ENCODE measurements around the gene DAND5. TPM values are rescaled to one million over a fixed set of nuclear protein-coding genes. Genes with fewer than 3 reads are reported as not detected.

Gene DAND5, protein sequence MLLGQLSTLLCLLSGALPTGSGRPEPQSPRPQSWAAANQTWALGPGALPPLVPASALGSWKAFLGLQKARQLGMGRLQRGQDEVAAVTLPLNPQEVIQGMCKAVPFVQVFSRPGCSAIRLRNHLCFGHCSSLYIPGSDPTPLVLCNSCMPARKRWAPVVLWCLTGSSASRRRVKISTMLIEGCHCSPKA
- not detected for total RNA-seq

DNA sequence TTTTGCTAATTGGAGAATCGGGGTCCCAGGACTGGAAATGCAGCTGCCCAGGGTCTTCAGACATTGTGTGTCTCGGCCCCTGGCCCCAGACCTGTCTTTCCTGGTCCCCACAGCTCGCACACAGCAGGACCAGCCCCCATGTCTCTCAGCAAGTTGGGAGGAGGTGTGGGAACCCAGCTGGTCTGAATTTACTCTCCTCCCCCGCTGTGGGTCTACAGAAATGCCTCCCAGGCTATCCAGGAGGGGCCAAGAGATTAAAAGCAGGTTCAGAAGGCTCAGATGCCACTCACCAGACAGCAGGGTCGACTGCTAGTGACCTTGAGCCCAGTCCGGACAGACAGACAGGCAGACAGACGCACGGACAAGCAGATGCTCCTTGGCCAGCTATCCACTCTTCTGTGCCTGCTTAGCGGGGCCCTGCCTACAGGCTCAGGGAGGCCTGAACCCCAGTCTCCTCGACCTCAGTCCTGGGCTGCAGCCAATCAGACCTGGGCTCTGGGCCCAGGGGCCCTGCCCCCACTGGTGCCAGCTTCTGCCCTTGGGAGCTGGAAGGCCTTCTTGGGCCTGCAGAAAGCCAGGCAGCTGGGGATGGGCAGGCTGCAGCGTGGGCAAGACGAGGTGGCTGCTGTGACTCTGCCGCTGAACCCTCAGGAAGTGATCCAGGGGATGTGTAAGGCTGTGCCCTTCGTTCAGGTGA lies at the start of gene DAND5:
Gene DAND5 (plus strand): TSS at position 285 of the 697 bp plus-strand sequence. CDS start 85 bp downstream, at position 370.
- Mint-ChIP-seq H3K4me1 (ENCODE audit: low read depth in 2 of 2) (peaks cover 7 to 14% of the 10 kb centered on the region in 2 donors), H3K27ac (no peak within 1 kb of the TSS), H3K9me3 (no peaks in the 10 kb centered on the region), H3K36me3 (no peaks in the 10 kb centered on the region), H3K4me3 (no peak within 1 kb of the TSS), H3K27me3 (peaks cover 0 to 3% of the 10 kb centered on the region in 2 donors)
- DNase-seq (ENCODE audit: low spot score) (no peak), ATAC-seq (no peak)

DNA sequence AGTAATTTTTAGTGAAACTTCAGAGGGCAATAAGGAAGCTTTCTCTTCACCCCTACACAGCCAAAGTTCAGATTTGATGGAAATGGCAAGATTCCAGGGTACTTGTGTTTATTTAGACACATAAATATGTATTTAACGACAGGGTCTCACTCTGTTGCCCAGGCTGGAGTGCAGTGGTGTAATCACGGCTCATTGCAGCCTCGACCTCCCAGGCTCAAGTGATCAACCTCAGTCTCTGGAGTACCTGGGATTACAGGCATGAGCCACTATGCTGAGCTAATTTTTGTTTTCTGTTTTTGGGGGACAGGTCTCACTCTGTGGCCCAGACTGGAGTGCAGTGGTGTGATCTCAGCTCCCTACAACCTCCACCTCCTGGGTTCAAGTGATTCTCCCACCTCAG lies 48.3 kb upstream of the DAND5 start:
- Mint-ChIP-seq H3K4me3 (no peak overlapping the region), H3K27ac (peak overlapping the region; percentile 26 to 91)
- DNase-seq (ENCODE audit: low spot score): no peak

DNA sequence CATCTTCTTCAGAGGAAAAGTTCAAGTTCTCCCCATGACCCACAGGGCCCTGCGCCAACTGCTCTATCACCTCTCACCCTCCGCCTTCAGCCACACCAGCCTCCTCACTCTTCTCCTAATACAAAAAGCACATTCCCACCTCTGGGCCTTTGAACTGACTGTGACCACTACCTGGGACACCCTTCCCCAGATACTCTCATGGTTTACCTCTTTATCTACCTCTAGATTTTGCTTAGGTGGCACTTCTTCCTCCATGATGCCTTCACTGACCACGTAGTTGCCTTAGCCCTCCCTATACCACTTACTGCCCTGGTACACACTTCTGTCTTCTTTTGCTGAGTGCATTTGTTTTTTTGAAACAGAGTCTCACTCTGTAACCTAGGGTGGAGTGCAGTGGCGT lies 46.4 kb upstream of the DAND5 start:
- ATAC-seq (no peak), DNase-seq (ENCODE audit: low spot score) (no peak)
- peaks cover 14% of the 10 kb centered on the region for H3K36me3 Mint-ChIP-seq
- no peak overlapping the region for H3K27ac Mint-ChIP-seq
- H3K4me3 Mint-ChIP-seq: no peak overlapping the region
- peaks cover 10 to 16% of the 10 kb centered on the region in 2 donors for H3K4me1 Mint-ChIP-seq (ENCODE audit: low read depth in 2 of 2)
- no peaks in the 10 kb centered on the region for H3K27me3 Mint-ChIP-seq
- no peaks in the 10 kb centered on the region for H3K9me3 Mint-ChIP-seq

More for the DNA sequence above, 48.3 kb upstream of the DAND5 start:
- no peaks in the 10 kb centered on the region for H3K27me3 Mint-ChIP-seq
- H3K4me1 Mint-ChIP-seq (ENCODE audit: low read depth in 2 of 2): peaks cover 14 to 21% of the 10 kb centered on the region in 2 donors
- no peaks in the 10 kb centered on the region for H3K9me3 Mint-ChIP-seq
- no peak for ATAC-seq
- H3K36me3 Mint-ChIP-seq: peaks cover 8% of the 10 kb centered on the region

DNA sequence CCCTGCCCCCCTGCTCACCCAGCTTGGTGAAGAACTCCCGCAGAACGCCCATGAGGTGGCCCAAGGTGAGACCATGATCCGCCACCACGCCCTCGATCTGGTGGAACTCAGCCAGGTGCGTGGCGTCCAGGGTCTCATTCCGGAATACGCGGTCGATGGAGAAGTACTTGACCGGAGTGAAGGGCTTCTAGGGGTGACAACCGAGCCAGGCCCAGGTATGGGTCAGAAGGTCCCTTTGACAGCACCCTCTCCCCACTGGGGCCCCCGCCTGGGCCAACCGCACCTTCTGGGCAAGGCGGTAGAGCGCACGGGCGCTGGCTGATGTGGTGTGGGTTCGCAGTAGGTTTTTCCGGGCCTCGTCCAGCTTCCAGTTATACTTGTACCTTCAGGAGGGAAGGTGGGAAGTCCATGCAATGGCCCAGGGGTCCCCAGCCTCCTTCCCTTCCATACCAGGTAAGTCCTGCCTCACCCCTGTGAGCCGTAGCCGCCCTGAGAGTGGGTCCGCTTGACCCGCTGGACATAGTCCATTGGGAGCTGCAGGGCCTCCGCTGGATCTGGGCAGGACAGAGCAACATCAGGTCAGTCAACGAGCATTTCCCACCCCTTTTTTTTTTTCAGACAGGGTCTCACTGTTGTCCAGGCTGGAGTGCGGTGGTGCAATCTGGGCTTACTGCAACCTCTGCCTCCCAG lies 44.6 kb upstream of the DAND5 start:
- no peaks in the 10 kb centered on the region for H3K9me3 Mint-ChIP-seq
- H3K4me3 Mint-ChIP-seq: no peak overlapping the region
- H3K27ac Mint-ChIP-seq: no peak overlapping the region
- DNase-seq (ENCODE audit: low spot score) (no peak), ATAC-seq (no peak)
- H3K4me1 Mint-ChIP-seq (ENCODE audit: low read depth in 2 of 2): peaks cover 5 to 6% of the 10 kb centered on the region in 2 donors
- H3K36me3 Mint-ChIP-seq: peaks cover 20% of the 10 kb centered on the region
- H3K27me3 Mint-ChIP-seq: no peaks in the 10 kb centered on the region

DNA sequence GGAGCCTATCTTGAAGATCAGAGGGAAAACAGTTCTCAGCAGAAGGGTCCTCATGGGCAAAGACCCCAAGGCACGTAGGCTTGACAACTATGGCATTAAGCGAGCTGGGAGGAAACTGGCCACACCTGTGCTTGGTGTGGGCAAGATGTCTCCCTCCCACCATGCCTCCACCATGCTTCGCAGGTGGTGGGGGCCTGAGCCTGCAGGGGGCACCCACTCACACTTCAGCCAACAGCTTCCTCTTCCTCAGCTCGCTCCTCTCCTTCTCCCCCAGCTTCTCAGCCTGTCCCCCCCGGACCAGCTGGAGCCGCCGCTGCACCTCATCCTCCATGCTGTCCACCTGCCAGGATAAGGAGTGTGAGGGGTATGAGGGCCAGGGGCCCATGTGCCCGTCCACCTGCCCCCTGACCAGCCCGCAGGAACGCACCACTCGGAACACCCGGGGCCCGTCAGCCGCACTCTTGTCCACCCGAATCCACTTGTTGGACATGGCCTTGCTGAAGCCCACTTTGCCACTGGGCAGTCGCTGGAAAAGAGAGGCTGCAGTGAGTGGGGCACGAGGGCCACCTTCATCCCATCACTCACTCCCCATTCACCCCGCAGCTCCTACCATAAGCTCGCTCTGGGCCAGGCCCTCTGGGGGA lies 39.3 kb upstream of the DAND5 start:
- no peaks in the 10 kb centered on the region for H3K9me3 Mint-ChIP-seq
- H3K36me3 Mint-ChIP-seq: peaks cover 21% of the 10 kb centered on the region
- H3K4me3 Mint-ChIP-seq: no peak overlapping the region
- DNase-seq (ENCODE audit: low spot score): no peak
- no peaks in the 10 kb centered on the region for H3K27me3 Mint-ChIP-seq
- ATAC-seq: no peak
- no peak overlapping the region for H3K27ac Mint-ChIP-seq
- H3K4me1 Mint-ChIP-seq (ENCODE audit: low read depth in 2 of 2): peaks cover 22 to 28% of the 10 kb centered on the region in 2 donors

DNA sequence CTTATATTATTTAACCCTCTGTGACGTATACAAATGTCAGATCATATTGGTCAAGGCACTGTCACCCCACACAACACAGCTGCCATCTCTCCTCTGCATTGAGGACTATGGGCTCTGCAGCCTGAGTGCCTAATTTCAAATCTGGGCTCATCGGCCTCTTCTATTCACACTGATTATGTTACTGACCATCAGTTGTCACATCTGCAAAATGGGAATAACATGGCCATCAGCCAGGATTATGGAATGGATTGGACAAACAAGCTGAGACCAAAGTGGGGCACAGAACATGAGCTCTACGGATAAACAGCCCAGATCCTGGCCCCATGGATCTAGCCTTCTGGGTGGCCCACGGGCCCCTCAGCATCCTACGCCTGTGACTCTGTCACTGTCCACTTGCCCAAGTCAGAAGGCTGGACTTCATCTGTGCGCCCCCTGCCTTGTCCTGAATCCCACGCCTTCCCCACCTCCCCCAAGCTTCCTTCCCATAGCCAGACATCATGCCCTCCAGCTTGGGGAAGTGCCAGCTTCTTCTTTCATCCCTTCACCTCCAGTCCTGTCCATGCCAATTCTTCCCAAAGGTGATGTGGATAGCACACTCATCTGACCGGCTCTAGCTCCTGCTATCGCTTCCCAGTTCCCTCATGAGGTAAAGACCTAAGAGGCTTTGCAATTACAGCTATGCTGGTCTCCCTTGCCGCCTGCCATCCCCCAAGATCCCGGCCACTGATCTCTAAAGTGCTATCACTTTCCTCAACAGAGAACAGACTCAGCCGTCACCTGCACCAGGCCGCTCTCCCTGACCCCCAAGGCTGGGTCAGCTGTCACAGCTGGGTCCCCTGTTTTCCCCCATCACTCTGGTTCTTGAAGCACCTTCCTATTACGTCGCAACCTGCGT lies 36.7 kb upstream of the DAND5 start:
- Mint-ChIP-seq H3K36me3 (peaks cover 15% of the 10 kb centered on the region), H3K27ac (peak overlapping the region; percentile 84 to 92), H3K27me3 (no peaks in the 10 kb centered on the region), H3K4me1 (ENCODE audit: low read depth in 2 of 2) (peaks cover 28 to 36% of the 10 kb centered on the region in 2 donors), H3K9me3 (no peaks in the 10 kb centered on the region), H3K4me3 (peak overlapping the region; percentile 99)
- DNase-seq (ENCODE audit: low spot score) (no peak), ATAC-seq (peak in 1 of 2 donors; percentile 37)

DNA sequence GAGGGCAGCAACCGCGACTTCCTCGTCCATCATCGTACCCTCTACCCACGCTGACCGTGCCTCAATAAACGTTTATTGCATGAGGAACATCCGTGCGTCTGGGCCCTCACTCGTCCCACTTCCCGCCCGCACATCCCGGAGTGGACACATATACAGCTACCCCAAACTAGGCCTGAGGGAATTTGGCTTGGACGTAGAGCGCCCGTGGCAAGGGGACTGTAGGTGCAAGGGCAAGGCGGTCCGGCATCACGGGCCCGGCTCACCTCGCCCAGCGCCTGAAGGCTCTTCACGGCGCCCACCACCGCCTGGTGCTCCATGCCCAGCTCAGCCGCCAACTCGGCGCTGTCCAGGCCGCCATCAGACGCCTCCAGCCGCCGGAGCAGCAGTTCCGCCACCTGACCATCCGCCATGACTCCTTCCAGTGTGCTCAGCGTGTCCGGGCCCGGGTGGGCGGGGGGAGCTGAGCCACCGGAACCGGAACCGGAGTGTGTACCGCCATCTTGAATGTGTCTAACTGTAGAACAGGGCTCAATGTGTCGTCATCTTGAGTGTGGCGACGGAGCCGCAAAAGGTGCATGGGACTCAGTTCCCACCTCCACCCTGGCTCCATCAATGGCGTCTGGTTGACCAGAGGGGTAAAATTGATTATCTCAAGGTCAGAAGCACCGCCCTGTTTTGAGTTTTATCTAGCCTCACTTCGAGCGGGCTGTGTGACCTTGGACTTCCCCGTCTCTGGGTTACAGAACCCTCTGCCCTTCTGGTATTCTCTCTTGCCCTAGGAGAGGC lies 35.9 kb upstream of the DAND5 start, which contains the start of gene FARSA:
Gene FARSA (minus strand): TSS at position 425 of the 786 bp plus-strand sequence. CDS start 15 bp downstream, at position 410.
- Mint-ChIP-seq H3K27ac (peak within 1 kb of the TSS; percentile 84 to 92), H3K4me3 (peak within 1 kb of the TSS; percentile 99), H3K4me1 (ENCODE audit: low read depth in 2 of 2) (peaks cover 35 to 36% of the 10 kb centered on the region in 2 donors), H3K36me3 (peaks cover 15% of the 10 kb centered on the region), H3K27me3 (no peaks in the 10 kb centered on the region), H3K9me3 (no peaks in the 10 kb centered on the region)
- DNase-seq (ENCODE audit: low spot score) (peak; percentile 92), ATAC-seq (peak; percentile 78 to 84)

DNA sequence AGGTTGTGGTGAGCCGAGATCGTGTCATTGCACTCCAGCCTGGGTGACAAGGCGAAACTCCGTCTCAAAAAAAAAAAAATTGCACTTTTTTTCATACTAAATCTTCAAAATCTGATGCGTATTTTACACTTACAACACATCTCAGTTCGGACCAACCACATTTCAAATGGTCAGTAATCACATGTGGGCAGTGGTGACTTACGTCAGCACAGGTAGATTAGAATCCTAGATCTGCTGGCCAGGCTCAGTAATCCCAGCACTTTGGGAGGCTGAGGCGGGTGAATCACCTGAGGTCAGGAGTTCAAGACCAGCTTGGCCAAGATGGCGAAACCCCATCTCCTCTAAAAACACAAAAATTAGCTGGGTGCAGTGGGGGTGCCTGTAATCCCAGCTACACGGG lies 34.3 kb upstream of the DAND5 start:
- no peak overlapping the region for H3K27ac Mint-ChIP-seq
- peaks cover 21% of the 10 kb centered on the region for H3K36me3 Mint-ChIP-seq
- no peak overlapping the region for H3K4me3 Mint-ChIP-seq
- ATAC-seq (no peak), DNase-seq (ENCODE audit: low spot score) (no peak)
- no peaks in the 10 kb centered on the region for H3K9me3 Mint-ChIP-seq
- H3K4me1 Mint-ChIP-seq (ENCODE audit: low read depth in 2 of 2): peaks cover 44 to 51% of the 10 kb centered on the region in 2 donors
- no peaks in the 10 kb centered on the region for H3K27me3 Mint-ChIP-seq

DNA sequence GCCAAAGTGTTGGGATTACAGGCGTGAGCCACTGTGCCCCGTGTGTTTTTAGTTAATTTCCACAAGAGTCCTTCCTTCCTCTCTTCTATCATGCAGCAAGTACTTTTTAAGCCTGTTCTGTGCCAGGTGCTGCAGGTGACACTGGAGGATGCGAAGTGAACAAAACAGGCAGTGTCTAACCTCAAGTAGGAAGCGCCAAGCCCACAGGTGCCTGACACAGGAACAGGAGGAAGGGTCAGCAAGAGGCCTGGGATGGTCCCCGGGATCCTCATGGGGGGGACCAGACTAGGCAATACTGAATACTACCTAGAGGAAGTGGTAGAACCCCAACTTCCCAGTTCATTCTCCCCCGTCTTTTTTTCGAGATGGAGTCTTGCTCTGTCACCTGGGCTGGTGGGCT lies 32.8 kb upstream of the DAND5 start:
- Mint-ChIP-seq H3K27me3 (no peaks in the 10 kb centered on the region), H3K4me3 (no peak overlapping the region), H3K27ac (peak overlapping the region in 1 of 2 donors; percentile 26)

DNA sequence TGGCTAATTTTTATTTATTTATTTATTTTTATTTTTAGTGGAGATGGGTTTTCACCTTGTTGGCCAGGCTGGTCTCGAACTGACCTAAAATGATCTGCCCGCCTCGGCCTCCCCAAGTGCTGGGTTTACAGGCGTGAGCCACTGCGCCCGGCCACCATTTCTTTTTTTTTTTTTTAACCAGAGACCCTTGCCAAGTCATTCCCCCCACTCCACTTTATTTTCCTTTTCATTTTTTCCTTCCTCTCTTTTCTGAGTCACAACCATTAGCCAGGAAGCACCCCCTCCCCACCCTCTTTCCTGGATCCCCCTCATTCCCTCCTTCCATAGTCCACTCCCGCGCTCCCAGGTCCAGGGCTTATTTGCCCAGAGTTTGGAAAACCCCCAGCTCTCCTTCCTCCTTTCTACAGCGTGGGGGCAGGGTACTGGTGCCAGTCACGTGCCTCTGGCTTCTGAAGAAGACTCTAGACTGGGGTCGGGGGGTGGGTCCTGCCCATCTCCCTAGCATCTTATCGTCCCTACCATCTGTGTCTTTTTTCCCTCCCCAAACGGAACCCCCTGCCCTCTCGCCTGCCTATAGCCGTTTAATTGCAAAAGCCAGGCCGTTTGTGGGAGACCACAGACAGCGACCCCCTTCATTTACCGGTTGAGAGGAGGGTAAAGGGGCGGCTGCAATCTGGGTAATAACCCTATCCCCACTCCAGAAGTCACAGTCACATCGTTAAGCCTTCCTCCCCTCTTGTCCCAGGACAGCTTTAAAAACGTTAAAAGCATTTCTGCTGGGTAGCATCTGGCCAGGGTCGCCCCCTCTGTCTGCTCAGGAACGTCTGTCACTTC lies 32.1 kb upstream of the DAND5 start:
- no peak for DNase-seq (ENCODE audit: low spot score)
- Mint-ChIP-seq H3K36me3 (peaks cover 27% of the 10 kb centered on the region), H3K27ac (peak overlapping the region; percentile 96 to 98), H3K27me3 (no peaks in the 10 kb centered on the region), H3K9me3 (no peaks in the 10 kb centered on the region), H3K4me3 (peak overlapping the region; percentile 97), H3K4me1 (ENCODE audit: low read depth in 2 of 2) (peaks cover 49 to 58% of the 10 kb centered on the region in 2 donors)
- ATAC-seq: no peak

More for the DNA sequence above, 32.8 kb upstream of the DAND5 start:
- H3K4me1 Mint-ChIP-seq (ENCODE audit: low read depth in 2 of 2): peaks cover 51 to 58% of the 10 kb centered on the region in 2 donors
- no peak for ATAC-seq
- H3K36me3 Mint-ChIP-seq: peaks cover 23% of the 10 kb centered on the region
- no peaks in the 10 kb centered on the region for H3K9me3 Mint-ChIP-seq
- DNase-seq (ENCODE audit: low spot score): no peak

DNA sequence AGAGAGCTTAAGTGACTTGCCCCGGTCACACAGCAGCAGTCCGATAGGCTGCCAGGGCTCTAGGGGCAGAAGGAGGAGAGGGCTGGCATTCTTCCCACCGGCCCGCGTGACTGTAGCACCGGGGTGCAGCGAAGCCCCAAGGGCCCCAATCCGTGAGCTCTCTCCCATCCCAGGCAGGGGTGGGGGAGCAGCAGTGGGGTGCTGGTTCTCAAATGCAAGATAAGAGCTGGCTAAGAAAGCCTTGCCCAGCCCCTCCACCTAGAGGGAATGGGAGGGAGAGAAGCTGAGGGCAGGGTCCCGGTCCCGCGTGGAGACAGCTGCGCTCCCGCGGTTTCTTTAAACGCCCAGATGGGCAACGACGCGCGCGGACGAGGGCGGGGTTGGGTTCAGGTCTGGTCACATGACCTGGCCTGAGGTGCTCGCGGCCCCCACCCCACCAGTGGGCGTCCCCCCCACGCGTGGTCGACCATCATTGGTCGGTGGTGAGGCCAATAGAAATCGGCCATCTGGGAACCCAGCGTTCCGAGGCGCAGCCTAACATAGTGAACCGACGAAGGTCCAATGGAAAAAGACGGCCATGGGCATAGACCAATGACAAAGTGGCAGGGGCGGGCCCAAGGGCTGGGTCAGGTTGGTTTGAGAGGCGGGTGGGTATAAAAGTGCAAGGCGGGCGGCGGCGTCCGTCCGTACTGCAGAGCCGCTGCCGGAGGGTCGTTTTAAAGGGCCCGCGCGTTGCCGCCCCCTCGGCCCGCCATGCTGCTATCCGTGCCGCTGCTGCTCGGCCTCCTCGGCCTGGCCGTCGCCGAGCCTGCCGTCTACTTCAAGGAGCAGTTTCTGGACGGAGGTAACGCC lies 31.2 kb upstream of the DAND5 start, which contains the start of gene CALR:
Gene CALR (plus strand): TSS at position 683 of the 852 bp plus-strand sequence. CDS start 71 bp downstream, at position 754.
- Mint-ChIP-seq H3K36me3 (peaks cover 25% of the 10 kb centered on the region), H3K4me3 (peak within 1 kb of the TSS; percentile 97), H3K27me3 (no peaks in the 10 kb centered on the region), H3K4me1 (ENCODE audit: low read depth in 2 of 2) (peaks cover 42 to 54% of the 10 kb centered on the region in 2 donors), H3K27ac (peak within 1 kb of the TSS; percentile 96 to 98), H3K9me3 (no peaks in the 10 kb centered on the region)
- DNase-seq (ENCODE audit: low spot score) (peak; percentile 99), ATAC-seq (peak; percentile 94 to 95)
